NCI-H2227 (cell line): Measurements from ENCODE around the gene GARIN5A.
A peak's percentile ranks its signal among the peaks of the same experiment; 100 is the strongest.

Experiments used
- DNase-seq: peaks from one replicate; lab custom pipeline; 2025; ENCODE audit not compliant: unreplicated experiment; lab: John Stamatoyannopoulos, UW

GARIN5A gene

DNA sequence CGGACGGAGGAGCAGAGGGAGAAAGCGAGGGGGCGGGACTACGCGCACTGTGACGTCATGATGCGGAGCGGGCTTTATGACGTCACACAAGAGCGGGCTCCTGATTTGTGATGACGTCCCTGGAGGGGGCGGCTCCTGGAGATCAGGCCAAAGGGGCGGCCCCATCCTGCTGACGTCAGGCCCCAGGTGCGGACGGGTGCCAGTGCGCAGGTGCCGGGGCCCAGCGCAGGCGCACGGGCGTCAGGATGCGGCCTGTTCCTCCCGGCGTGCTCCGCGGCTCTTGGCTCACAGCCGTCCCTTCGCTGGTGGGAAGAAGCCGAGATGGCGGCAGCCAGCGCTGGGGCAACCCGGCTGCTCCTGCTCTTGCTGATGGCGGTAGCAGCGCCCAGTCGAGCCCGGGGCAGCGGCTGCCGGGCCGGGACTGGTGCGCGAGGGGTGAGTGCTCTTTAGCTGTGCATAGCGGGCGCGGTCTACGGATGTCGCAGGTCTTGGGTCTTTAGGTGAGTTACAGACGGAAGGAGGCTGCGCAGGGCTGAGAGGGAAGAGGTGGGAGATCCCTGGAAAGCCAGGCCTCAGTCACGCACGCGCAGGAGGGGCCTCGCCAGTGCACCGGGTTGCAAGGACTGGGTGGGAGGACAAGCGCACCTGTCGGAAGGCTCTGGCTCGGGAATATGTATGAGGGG is at the start of gene GARIN5A, which contains the start of gene EMC10:
GARIN5A (minus strand) TSS at position 625 of the 683 bp plus-strand sequence; CDS start at position 165, 460 bp downstream.
EMC10 (plus strand) TSS at position 284 of the 683 bp plus-strand sequence; CDS start at position 322, 38 bp downstream.
- DNase-seq, result peak; percentile 76

DNA sequence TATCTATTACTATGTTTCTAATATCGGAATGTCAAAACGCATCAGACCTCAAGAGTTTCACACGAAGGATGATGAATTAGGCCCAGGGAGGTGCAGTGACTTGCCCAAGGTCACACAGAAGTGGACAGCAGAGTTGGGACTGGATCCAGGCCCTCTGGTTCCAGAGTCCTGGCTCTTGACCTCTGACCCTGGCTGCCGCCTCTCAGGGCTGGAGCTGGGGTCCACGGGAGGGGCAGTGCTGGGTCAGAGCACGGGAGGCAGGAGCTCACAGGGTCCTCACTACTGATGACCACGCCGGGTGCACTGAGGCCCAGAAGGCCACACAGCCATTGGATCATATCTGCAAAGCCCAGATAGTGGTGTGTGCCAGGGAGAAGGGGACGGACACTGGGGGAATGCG is 46.2 kb upstream of the GARIN5A start:
- no peak for DNase-seq

DNA sequence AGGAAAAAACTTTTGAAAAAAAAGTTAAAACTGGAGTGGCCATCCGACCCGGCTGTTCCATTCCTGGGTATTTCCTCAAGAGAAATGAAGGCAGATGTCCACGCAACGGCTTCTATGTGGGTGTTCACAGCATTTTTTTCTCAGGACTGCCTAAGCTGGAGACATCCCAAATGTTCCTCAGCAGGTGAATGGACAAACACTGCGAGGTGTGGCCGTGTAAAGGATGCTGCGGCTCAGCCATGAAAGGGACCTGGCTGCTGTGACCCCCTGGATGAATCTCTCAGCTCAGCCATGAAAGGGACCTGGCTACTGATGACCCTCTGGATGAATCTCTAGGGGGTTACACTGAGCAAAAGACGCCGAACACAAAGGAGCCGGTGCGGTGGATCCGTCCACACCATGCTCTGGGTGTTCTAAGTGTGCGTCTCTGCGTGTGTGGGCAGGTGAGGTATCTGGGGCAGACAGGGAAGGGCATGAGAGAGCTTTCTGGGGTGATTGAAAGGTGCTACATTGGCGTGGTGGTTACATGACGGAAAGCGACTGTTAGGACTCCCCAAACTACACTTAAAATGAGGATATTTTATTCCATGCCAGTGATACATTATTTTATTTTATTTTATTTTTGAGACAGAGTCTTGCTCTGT is 44.3 kb upstream of the GARIN5A start:
- DNase-seq, result no peak

DNA sequence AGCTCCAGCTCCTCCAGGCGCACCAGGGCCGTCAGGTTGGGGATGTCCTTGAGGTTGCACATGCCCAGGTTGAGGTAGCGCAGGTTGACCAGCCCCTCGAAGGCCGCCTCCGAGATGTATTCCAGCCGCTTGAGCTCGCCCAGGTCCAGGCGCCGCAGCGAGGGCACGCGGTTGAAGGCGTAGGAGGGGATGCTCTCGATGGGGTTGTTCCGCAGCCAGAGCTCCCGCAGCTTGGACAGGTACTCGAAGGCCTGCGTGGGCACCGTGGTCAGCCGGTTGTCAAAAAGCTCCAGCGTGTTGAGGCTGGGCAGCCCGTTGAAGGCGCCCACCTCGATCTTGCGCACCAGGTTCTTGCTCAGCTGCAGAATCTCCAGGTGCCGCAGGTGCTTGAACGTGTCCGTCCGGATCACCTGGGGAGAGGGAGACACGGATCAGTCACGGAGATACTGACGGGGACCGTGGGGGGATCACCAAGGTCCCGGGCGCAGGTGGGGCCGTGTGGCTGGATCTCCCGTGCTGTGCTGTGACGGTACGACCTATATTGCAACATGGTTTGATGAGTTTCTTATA is 42.4 kb upstream of the GARIN5A start:
- DNase-seq, result no peak

DNA sequence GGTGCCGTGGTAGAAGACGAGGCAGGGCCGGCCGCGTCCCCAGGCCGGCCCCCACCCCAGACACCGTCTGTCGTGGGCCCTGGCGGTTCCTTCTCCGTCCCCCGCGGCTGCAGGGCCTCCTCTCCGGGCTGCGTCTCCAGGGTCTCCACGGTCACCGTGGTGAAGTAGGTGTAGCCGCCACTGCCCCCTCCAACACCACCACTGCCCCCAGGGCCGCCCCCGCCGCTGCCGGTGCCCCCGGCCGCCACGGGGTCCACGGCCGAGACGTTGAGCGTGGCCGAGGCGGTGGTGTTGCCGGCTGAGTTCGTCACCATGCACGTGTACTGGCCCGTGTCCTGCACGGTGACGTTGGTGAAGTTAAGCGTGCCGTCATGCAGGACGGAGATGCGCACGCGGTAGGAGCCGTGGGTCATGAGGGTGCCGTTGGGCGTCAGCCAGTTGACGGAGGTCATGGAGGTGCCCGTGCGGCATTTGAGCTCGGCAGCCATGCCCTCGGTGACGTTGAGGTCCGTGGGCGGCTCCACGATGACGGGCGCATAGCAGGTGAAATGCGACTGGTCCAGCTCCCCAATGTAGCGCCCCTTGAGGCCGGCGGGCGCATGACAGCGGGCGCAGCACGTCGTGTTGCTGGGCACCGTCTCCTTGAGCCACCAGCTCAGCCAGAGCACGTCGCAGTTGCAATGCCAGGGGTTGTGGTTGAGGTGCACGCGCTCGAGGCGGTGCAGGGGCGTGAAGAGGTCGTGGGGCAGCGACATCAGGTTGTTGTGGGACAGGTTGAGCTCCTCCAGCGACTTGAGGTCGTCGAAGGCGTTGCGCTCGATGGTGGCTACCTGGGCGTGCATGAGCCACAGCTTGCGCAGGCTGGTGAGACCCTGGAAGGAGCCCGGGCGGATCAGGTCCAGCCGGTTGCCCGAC is 41.7 kb upstream of the GARIN5A start:
- DNase-seq, result no peak

DNA sequence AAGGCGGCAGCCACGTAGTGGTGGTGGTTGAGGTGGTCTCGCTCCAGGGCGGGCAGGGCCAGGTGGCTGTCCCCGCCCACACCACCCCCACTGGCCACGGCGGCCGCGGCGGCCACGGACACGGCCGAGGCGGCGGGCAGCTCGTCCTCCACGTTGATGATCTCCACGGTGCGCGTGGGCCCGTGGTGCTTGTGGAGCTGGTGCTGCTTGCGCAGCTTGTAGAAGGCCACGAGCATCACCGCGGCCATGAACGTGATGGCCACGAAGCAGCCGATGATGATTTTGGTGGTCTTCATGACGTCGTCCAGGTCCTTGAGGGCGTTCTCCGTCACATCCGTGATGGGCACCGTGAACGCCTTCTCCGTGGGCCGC is 41.0 kb upstream of the GARIN5A start:
- DNase-seq, result no peak

DNA sequence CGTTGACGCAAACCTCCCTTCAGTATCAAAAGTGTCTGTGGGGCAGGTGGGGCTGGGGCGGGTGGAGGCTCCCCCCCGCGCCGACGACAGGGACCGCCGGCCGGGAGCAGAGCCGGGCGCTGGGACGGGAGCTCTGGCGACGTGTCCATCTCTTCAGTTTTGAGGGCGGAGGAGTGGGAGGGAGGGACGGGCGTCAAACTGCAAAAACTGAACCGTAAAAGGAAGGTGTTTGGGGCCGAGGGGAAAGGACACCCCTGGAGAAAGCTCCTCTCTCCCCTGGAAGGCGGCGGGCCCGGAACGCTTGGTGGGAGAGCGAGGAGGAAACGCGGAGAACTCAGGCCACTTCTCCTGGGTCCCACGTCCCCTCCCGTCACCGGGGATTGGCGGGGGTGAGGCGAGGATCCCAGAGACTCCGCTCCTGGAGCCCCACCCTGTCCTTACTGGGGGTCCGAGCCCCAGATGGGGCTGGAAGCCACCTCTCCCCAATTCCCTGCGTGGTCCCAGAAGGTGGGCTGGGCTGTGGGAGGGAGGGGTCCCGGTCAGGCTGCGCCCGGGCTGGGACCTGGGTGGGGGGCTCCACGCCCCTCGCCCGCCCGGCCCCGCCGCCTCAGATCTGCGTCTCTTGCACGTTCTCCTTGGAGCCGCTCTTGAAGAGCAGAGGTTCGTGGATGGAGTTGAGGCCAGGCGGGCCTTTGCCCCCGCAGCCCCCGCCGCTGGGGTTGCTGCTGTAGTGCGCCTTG is 40.5 kb upstream of the GARIN5A start:
- DNase-seq, result no peak

DNA sequence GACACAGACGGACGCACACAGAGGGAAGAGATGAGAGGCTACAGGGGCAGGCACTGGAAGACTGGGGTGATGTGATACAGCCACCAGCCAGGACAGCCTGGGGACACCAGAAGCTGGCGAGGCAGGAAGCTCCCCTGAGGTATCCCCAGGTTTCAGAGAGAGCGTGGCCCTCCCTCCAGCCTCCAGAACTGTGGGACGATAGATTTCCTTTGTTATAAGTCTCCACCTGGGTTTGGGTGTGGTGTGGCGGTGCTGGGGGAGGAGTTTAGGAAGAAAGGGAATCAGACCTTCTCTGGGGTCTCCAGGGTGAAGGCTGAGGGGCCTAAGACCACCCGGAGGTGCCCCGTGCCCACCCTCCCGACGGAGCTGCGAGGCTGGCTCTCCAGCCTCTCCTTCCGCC is 39.8 kb upstream of the GARIN5A start:
- no peak for DNase-seq

DNA sequence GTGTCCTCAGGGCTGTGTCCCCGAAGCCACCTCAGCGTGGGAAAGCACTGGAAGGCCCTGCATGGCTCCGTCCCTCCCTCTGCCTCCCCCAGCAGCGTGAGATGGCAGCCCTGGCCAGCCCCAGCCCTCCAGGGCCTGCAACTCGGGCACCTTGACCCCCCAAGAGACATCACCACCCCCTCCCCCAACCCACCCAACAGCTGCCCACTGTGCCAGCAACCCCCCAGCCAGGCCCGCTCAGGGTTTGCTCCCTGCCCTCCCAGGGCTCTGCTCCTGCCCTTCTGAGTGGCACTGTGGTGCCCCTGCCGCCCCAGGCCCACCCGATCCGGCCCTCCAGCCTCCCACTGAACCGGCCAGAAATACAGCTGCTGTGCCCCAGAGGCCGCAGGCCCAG is 38.5 kb upstream of the GARIN5A start:
- no peak for DNase-seq

DNA sequence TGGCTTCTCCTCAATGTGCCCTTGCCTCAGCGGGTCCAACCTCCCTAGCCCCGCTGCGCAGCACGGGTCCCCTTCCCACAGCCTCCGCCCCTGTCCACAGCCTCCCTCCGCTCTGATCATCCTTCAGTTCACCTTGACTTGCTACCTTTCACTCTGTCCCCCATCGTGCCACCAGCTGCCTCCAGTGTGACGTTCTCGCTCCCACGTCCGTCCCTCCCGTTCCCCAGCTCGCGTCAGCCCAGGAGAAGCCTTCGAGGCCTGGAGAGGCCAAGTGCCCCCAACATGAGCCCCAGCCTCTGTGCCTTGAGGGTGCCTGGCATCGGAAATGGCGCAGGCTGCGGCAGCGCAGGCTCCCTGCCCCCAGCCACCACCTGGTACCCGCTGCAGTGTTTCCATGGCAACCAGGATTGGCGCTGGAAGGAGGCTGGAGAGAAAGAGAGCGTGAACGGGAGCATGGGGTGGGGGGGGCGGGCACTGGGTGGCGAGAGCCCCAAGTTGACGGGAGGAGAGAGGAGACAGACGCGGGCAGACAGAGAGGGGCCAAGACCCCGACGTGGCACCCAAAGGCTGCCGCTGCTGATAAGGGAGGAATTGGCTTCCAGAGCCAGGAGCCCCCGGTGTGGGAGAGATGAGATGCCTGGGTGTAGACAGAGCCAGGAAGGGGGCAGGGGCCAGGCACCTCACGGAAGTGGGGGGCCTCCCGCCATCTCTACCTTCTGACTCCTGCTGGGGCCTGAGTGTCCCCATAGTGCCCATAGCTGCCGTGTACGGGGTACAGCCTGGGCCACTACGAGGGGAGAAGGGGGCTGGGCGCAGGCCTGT is 37.9 kb upstream of the GARIN5A start:
- DNase-seq, result peak; percentile 92

DNA sequence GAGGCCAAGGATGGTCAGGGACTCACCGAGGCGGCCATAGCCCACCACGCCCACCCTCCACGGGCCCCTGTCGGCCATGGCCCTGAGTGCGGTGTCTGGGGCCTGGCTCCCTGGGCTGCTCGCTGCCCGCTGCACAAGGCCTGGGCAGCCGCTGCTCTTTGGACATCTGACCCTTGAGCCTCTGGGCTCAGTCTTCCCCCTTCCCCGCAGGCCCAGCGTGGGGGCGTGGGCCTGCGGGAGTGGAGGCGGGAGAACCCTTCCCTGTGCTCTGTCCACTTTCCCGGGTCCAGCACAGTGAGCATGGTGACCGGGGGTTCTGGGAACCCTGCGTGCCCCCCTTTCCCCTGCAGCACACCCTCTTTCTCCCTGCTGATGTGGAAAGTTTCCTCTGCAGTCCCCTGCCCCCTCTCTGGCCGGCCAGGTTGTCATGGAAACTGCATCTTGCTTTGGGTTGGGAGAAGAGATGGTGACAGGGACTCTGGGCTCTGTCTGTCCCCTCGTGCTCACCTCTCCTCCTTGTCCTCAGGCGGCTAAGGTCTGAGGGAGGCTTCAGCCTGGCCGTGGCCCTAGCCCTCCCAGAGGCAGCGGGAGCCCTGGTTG is 37.2 kb upstream of the GARIN5A start, which contains the start of gene ASPDH:
ASPDH (minus strand) TSS at position 168 of the 600 bp plus-strand sequence; CDS start at position 78, 90 bp downstream.
- peak; percentile 56 for DNase-seq

DNA sequence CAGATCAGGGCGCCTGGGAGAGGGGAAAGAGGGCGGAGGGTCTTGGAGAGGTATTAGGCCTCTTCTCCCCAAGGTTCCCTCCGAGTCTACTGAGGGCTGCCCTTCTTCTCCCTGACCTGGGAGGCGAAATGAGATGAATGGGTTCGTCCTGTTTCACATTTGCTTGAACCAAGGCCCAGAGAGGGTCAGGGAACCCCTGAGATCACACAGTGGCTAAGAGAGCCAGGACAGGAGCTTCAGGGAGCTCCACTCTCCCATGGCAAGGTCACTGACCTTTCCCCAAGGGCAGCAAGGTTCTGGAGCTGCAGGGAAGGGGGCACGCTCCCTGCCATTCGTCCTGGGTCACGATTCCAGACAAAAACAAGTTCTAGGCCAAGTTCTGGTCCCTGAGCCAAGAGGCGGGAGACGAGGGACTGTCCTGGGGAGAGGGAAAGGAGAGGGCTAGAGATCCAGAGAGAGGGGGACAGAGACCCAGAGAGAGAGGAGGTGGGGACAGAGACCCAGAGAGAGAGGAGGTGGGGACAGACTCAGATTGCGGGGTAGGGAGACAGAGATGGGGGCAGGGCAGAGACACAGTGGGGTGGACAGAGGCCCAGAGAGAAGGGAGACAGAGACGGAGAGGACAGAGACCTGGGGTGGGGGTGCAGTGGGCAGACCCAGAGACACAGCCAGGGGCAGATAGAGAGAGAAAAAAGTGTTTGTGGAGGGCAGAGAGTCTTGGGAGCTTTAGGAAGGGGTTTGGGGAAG is 36.5 kb upstream of the GARIN5A start:
- DNase-seq, result no peak

DNA sequence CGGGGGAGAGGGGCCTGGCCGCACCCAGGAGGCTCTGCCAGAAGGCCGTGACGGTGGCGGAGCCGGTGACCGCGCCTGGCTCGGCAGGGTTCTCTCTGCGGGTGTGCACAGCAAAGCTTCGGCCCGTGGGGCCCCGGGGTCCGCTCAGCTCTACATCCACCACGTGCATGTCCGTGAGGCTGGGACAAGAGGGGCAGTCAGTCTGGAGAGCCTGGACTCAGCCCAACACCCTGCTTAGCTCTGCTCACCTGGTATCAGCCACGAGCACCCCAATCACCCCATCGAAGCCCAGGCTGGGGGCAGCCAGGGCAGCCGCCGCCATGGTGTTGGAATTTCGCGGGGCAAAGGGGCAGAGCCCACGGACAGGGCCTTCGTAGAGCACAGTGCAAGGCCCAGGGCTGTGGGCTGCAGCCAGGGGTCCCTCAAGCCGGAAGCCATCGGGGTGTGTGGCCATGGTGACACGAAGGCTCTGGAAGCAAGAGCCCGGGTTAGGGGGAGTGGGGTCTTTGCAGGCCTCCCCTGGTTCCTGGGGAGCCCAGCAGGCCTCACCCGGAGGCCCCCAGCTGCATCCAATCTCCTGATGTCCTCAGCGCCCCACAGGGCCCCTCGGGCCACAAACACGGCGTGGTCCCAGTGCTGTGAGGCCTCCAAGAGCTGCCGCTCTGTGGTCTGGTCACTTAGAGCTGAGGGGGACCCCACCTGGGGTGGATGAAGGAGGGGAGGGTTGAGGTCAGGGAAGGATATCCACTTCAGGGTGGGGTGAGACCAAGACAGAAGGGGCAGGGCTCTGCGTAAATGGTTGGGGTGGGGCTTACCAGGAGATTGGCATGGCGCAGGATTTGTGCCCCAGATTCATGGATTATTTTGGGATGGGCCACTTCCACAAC is 35.7 kb upstream of the GARIN5A start:
- DNase-seq, result no peak

DNA sequence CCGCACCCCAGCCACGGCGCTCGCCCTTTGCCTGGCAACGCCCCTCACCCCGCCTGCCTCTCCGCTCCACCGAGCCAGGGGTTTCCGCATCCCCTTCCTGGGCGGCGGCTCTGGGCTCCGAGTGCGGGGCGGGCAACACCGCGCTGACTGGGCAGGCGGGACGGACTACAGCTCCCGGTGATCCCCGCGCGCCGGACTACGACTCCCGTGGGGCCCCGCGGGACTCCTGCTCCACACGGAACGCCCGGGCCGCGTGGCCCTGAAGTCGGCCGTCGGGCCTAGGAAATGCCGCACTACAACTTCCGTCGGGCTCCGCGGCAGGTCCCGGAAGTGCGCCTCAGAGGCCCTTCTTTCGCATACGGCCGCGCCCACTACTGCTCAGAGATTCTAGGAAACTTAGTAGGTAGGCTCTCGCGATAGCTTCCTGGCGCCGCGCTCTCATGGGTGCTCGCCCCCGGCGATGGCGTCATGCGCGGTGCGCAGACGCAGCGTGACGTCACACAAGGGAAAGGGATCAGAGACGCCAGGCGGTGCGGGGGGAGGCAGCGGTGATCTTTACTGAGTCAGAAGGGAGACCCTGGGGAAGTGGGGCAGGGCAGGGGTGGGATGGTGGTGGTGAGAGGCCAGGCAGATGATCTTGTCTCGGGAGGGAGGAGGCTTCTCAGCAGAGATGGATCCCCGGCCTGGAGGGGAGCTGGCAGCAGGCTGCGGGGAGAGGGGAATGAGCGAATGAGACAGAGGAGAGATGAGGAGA is 34.6 kb upstream of the GARIN5A start, which contains the start of gene JOSD2:
JOSD2 (minus strand) TSS at position 123 of the 754 bp plus-strand sequence. CDS start 760 bp downstream, outside the sequence.
- peak; percentile 99 for DNase-seq

DNA sequence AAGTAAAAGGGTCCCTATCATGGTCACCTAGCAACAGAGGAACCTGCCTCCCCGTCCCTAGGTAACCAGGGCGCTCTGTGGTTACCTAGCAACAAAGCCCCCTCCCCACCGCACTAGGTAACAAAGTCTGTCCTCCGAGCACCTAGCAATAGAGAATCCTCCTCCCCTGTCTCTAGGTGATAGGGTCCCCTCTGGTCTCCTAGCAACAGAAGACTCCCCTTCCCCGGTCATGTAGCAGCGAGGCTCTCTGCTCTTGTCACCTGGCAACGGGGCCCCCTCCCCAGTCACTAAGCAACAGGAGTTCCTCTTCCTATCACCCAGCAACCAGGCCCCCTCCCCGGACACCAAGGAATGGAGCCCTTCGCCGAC is 34.0 kb upstream of the GARIN5A start:
- peak; percentile 95 for DNase-seq

DNA sequence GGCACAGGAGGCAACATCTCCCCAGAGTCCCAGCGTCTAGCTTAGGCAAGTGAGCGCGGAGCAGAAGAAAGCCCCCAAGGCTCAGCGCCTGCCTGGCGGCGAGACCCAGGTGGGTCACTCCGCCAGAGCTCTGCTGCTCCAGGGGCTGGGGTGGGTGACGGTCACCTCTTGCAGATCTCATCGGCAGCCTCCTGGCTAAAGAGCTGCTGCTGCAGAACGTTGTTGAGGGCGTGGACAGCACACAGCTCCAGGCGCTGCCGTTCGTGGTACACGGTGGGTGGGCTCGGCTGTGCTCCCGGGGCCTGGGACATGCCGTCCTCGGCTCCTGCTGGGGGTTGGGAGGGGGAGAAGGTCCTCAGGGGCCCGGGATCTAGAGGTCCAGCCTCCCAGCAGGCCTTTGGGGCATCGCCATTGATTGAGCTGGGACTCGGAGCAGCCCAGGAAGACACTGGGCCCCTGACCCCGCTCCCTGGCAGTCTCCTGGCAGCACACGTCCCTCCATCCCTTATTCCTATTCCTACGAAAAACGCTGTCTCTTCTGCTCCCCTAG is 33.5 kb upstream of the GARIN5A start:
- DNase-seq, result no peak
